BLaER1 treated with 17β-estradiol and CSF1 and Interleukin-3, amounts not matched to agents 10 nM and 100 nM (cell line): Measurements from ENCODE around the gene OR10A3.

ENCODE experiments used
- H3K27ac ChIP-seq, 11 experiments: shearing (Covaris generic); formaldehyde crosslinking; 2 replicates each; pipeline ENCODE4 v1.8.1; 2022
- H3K27me3 ChIP-seq, 11 experiments: shearing (Covaris generic); formaldehyde crosslinking; 2 replicates each; pipeline ENCODE4 v1.8.1; 2022
- H3K36me3 ChIP-seq, 11 experiments: shearing (Covaris generic); formaldehyde crosslinking; 2 replicates each; pipeline ENCODE4 v1.8.1; 2022
- H3K4me1 ChIP-seq, 10 experiments: shearing (Covaris generic); formaldehyde crosslinking; 2 replicates each; pipeline ENCODE4 v1.8.1; 2022
- H3K4me2 ChIP-seq, 11 experiments: shearing (Covaris generic); formaldehyde crosslinking; 2 replicates each; pipeline ENCODE4 v1.8.1; 2022
- H3K4me3 ChIP-seq, 10 experiments: shearing (Covaris generic); formaldehyde crosslinking; 2 replicates each; pipeline ENCODE4 v1.8.1; 2022
- H3K9ac ChIP-seq, 11 experiments: shearing (Covaris generic); formaldehyde crosslinking; 2 replicates each; pipeline ENCODE4 v1.8.1; 2022
- H3K9me3 ChIP-seq, 11 experiments: shearing (Covaris generic); formaldehyde crosslinking; replicated peaks in 1 of 11; 2 replicates each; pipeline ENCODE4 v1.8.1; 2022
- H4K20me1 ChIP-seq, 11 experiments: shearing (Covaris generic); formaldehyde crosslinking; 2 replicates each; pipeline ENCODE4 v1.8.1; 2022
- Cebpa-rat ChIP-seq, 11 experiments: shearing (Covaris generic); IDR thresholded peaks; 2 replicates each; pipeline ENCODE4 v1.8.1; 2022

The OR10A3 gene

DNA sequence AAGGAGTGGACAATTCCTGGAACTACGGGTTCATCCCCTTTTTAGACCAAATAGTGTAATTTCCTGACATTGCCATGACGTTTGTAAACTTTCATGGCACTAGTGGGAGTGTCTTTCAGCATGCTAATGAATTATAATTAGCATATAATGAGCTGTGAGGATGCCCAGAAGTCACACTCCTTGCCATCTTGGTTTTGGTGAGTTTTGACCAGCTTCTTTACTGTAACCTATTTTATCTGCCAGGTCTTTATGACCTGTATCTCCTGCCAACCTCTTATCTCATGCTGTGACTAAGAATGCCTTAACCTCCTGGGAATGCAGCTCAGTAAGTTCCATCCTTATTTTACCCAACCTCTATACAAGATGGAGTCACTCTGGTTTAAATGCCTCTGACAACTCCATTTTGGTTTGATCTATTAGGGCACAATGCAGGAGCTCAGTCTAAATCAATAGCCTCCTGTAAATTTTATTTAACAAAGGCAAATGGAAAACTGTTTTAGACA is 31.2 kb downstream of the OR10A3 start:
- H3K9me3 ChIP-seq: no peaks in the 10 kb centered on the region
- H3K27me3 ChIP-seq: no peaks in the 10 kb centered on the region
- no peak overlapping the region for H3K4me3 ChIP-seq
- H3K27ac ChIP-seq: no peak overlapping the region
- no peak overlapping the region for H3K9ac ChIP-seq
- no peaks in the 10 kb centered on the region for H4K20me1 ChIP-seq
- peaks cover 0 to 9% (median 0%) of the 10 kb centered on the region in 10 experiments; a peak in 3 of 20 replicates for H3K4me1 ChIP-seq
- no peak overlapping the region for H3K4me2 ChIP-seq
- no peak for TF ChIP-seq Cebpa-rat (IDR thresholded peaks at IDR 0.05)
- H3K36me3 ChIP-seq: no peaks in the 10 kb centered on the region

DNA sequence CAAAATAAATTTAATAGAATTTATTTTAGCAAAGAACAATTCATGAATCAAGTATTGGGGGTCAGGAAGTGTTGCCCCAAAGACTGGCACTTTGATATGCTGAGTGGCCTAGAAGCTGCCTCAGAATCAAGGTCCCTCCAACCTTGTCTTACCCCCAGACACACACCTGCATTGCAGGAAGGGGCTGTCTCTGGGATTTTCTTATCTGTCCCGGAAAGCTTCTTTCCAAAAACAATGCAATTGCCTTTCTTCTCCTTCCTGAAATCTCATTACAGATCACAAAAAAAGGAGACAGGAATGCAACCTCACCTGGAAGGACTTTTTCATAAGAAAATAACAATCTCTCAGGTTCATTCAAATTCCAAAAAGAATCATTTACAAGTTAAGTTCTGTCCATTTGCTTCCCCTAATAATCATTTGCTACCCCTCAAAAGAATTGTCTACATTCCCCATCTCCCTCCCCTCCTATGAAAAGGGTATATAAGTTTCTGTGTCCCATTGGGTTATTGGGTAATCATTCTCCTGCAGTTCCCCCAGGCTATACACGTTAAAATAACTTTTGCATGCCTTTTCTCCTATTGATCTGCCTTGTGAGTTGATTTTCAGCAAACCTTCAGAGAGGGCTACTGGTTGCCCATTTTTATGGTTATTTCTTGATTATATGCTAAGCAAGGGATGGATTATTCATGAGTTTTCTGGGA is 31.8 kb downstream of the OR10A3 start:
- Histone ChIP-seq H4K20me1 (no peaks in the 10 kb centered on the region), H3K36me3 (no peaks in the 10 kb centered on the region), H3K4me2 (no peak overlapping the region), H3K9ac (no peak overlapping the region), H3K9me3 (no peaks in the 10 kb centered on the region), H3K27me3 (no peaks in the 10 kb centered on the region), H3K4me3 (no peak overlapping the region), H3K27ac (no peak overlapping the region), H3K4me1 (peaks cover 0 to 9% (median 0%) of the 10 kb centered on the region in 10 experiments; a peak in 3 of 20 replicates)
- TF ChIP-seq Cebpa-rat (IDR thresholded peaks at IDR 0.05): no peak

- no peak overlapping the region for H3K4me2 ChIP-seq
- no peak for TF ChIP-seq Cebpa-rat (IDR thresholded peaks at IDR 0.05)
- no peak overlapping the region for H3K4me3 ChIP-seq
- H3K36me3 ChIP-seq: no peaks in the 10 kb centered on the region
- H3K9me3 ChIP-seq: no peaks in the 10 kb centered on the region
- peaks cover 0 to 9% (median 0%) of the 10 kb centered on the region in 10 experiments; a peak in 3 of 20 replicates for H3K4me1 ChIP-seq
- no peak overlapping the region for H3K27ac ChIP-seq
- H3K9ac ChIP-seq: no peak overlapping the region
- no peaks in the 10 kb centered on the region for H3K27me3 ChIP-seq
- no peaks in the 10 kb centered on the region for H4K20me1 ChIP-seq
Observed at GRCh38 chr11:7907121-7907520, 34.4 kb downstream of the OR10A3 start.

DNA sequence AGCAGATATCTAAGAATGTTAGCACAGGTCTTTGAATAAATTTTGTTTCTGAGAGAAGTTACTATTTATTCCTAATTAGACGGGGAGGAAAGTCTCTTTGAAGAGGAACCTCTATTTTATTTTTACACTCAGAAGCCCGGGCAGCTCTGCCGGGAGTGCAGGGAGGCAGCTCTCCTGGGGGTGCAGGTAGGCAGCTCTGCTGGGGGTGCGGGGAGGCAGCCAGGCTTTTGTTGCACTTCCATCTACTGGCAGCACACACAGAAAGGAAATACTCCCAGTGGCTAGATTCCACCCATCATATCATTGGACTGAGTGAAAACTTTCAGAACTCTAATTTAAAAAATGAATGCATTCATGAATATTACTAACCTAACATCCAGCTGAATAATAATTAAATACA is 35.0 kb downstream of the OR10A3 start:
- Histone ChIP-seq H4K20me1 (no peaks in the 10 kb centered on the region), H3K27ac (no peak overlapping the region), H3K4me3 (no peak overlapping the region), H3K27me3 (no peaks in the 10 kb centered on the region), H3K4me2 (peak overlapping the region in 2 of 11 experiments; percentile 5 to 37; a peak in 2 of 22 replicates), H3K36me3 (no peaks in the 10 kb centered on the region), H3K4me1 (peaks cover 0 to 9% (median 0%) of the 10 kb centered on the region in 10 experiments; a peak in 3 of 20 replicates), H3K9me3 (no peaks in the 10 kb centered on the region), H3K9ac (no peak overlapping the region)
- TF ChIP-seq Cebpa-rat (IDR thresholded peaks at IDR 0.05): no peak

DNA sequence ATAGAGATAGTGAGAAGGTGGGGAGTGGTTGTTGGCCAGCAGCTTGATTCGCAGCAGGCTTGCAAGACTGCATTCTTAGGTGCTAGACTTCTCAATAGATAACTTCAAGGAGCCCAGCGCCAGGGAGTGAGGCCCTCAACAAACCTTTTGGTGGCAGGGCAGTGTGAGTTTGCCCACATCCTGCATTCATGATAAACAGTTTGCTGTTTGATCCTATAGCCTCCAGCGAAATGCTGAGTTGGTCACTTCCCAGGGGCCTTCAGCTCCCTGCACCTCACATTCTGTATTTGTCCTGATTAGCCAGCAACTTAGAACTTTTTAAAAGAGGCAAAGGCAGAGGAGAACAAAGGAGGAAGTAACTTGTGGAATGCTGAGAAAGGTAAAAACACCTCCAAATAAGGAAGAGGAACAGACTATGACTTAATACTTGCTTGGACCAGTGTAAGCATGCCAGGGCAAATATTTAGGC is 35.5 kb downstream of the OR10A3 start:
- H3K9me3 ChIP-seq: peaks cover 0 to 3% (median 0%) of the 10 kb centered on the region in 11 experiments; a peak in 1 of 22 replicates
- peaks cover 0 to 9% (median 0%) of the 10 kb centered on the region in 10 experiments; a peak in 3 of 20 replicates for H3K4me1 ChIP-seq
- no peak overlapping the region for H3K4me3 ChIP-seq
- H3K27ac ChIP-seq: no peak overlapping the region
- no peak overlapping the region for H3K9ac ChIP-seq
- H3K36me3 ChIP-seq: no peaks in the 10 kb centered on the region
- no peaks in the 10 kb centered on the region for H4K20me1 ChIP-seq
- TF ChIP-seq Cebpa-rat (IDR thresholded peaks at IDR 0.05): no peak
- H3K27me3 ChIP-seq: no peaks in the 10 kb centered on the region
- H3K4me2 ChIP-seq: peak overlapping the region in 1 of 11 experiments; percentile 37; a peak in 3 of 22 replicates

DNA sequence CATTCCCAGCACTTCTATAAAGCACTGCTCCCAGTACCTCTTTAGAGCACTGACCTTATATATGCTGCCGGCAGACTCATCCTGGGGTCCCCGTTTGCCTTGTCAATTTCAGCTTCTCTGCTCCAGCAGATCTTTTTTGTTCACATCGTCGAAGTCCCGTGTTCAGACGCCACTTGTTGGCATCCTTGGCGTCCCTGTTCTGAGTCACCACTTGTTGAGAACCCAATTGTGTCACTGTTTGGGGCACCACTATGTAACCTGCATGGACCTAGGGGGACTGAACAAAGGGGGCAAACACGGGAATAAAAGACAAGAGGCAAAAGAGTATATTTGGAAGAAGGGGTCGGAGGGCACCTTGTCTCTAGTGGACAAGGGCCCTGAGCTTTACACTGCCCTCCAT is 36.0 kb downstream of the OR10A3 start:
- no peaks in the 10 kb centered on the region for H4K20me1 ChIP-seq
- no peak overlapping the region for H3K27ac ChIP-seq
- peaks cover 0 to 9% (median 0%) of the 10 kb centered on the region in 10 experiments; a peak in 3 of 20 replicates for H3K4me1 ChIP-seq
- H3K4me3 ChIP-seq: no peak overlapping the region
- no peaks in the 10 kb centered on the region for H3K36me3 ChIP-seq
- TF ChIP-seq Cebpa-rat (IDR thresholded peaks at IDR 0.05): no peak
- no peak overlapping the region for H3K9ac ChIP-seq
- H3K27me3 ChIP-seq: no peaks in the 10 kb centered on the region
- peaks cover 0 to 7% (median 4%) of the 10 kb centered on the region in 11 experiments; a peak in 11 of 22 replicates for H3K9me3 ChIP-seq
- no peak overlapping the region for H3K4me2 ChIP-seq

DNA sequence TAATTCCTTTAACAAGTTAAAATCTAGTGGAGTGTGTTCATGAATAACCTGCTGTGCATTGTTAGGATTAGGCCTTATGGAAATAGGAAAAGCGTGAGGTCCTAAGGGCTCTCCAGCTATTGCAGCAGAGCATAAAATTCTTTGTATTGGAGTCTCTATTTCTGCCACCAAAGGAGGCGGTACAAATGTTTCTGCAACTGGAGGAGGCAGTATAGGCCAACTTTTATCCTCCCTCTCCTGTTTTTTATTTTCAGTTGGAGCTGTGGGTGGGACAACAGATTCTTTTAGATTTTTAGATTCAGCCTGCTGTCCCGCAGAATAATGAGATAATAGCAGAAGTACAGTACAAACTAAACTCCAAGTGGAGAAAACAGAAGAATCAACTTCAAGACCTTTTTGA is 36.6 kb downstream of the OR10A3 start:
- H3K27me3 ChIP-seq: no peaks in the 10 kb centered on the region
- no peak overlapping the region for H3K27ac ChIP-seq
- H4K20me1 ChIP-seq: no peaks in the 10 kb centered on the region
- H3K36me3 ChIP-seq: no peaks in the 10 kb centered on the region
- peaks cover 6 to 14% (median 10%) of the 10 kb centered on the region in 11 experiments; a peak in 19 of 22 replicates for H3K9me3 ChIP-seq
- H3K4me2 ChIP-seq: no peak overlapping the region
- TF ChIP-seq Cebpa-rat (IDR thresholded peaks at IDR 0.05): no peak
- H3K4me3 ChIP-seq: no peak overlapping the region
- H3K9ac ChIP-seq: no peak overlapping the region
- H3K4me1 ChIP-seq: peaks cover 0 to 9% (median 0%) of the 10 kb centered on the region in 10 experiments; a peak in 3 of 20 replicates

DNA sequence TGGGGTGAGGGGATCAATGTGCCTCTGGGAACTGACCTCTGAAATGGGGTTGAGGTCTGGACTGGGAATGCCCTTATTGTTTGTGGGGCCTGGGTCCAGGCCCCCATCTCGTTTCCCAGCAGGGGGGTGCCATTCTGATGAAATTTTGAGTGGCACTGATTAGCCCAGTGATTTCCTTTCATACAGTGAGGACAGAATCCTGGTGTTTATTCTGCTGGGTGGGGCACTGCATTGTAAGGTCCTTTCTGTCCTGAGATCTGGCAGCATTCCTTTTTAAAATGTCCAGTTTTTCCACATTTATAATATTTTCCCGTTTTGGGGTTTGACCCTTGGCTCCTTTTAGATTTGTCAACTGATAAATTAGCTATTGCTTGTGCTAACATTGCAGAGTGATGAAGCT is 37.6 kb downstream of the OR10A3 start:
- no peaks in the 10 kb centered on the region for H3K27me3 ChIP-seq
- H4K20me1 ChIP-seq: no peaks in the 10 kb centered on the region
- no peaks in the 10 kb centered on the region for H3K36me3 ChIP-seq
- H3K9me3 ChIP-seq: peaks cover 16 to 24% (median 20%) of the 10 kb centered on the region in 11 experiments
- H3K4me3 ChIP-seq: no peak overlapping the region
- H3K9ac ChIP-seq: no peak overlapping the region
- peaks cover 0 to 9% (median 0%) of the 10 kb centered on the region in 10 experiments; a peak in 3 of 20 replicates for H3K4me1 ChIP-seq
- H3K4me2 ChIP-seq: no peak overlapping the region
- H3K27ac ChIP-seq: no peak overlapping the region
- no peak for TF ChIP-seq Cebpa-rat (IDR thresholded peaks at IDR 0.05)

- TF ChIP-seq Cebpa-rat (IDR thresholded peaks at IDR 0.05): no peak
- H3K4me1 ChIP-seq: peaks cover 0 to 5% (median 0%) of the 10 kb centered on the region in 10 experiments; a peak in 2 of 20 replicates
- no peak overlapping the region for H3K9ac ChIP-seq
- H3K27ac ChIP-seq: no peak overlapping the region
- no peak overlapping the region for H3K4me2 ChIP-seq
- H3K36me3 ChIP-seq: no peaks in the 10 kb centered on the region
- H3K4me3 ChIP-seq: no peak overlapping the region
- no peaks in the 10 kb centered on the region for H4K20me1 ChIP-seq
- H3K9me3 ChIP-seq: peaks cover 21 to 42% (median 28%) of the 10 kb centered on the region in 11 experiments
- H3K27me3 ChIP-seq: no peaks in the 10 kb centered on the region
Observed at GRCh38 chr11:7901319-7901854, 40.1 kb downstream of the OR10A3 start.
